Stimulated activated CD8-positive, alpha-beta memory T cell treated with anti-CD3 and anti-CD28 coated beads, Interleukin-12 subunit alpha, Interleukin-12 subunit beta, amount 100 ng/mL, for 1 hour (primary cell): ENCODE results near the gene PLEKHA1.

Source experiments
- DNase-seq: peaks from one replicate; pipeline ENCODE4 v3.0.0-alpha.2; 2020; ENCODE audit warnings: low read depth

The PLEKHA1 gene

DNA sequence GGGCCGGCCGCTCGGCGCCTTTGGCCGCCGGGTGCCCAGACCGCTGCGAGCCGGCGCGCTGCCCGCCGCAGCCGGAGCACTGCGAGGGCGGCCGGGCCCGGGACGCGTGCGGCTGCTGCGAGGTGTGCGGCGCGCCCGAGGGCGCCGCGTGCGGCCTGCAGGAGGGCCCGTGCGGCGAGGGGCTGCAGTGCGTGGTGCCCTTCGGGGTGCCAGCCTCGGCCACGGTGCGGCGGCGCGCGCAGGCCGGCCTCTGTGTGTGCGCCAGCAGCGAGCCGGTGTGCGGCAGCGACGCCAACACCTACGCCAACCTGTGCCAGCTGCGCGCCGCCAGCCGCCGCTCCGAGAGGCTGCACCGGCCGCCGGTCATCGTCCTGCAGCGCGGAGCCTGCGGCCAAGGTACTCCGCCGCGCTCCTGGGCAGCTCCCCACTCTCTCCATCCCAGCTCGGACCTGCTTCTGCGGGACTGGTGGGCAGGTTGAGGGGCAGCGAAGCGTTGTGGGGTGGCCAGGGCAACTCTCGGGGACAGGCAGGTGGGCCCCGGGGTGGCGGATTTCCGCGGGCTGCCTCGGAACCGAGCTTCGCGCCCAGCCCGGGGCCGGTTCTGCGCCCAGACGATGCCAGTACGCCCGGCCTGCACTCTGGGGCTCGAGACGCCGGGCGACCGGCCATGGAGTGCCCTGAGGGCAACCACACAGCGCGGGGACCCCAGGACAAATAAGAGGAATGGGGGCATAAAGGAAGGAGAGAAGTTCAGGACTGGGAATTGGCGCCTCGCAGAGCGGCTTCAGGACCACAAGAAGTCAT is 87.4 kb downstream of the PLEKHA1 start:
- no peak for DNase-seq

DNA sequence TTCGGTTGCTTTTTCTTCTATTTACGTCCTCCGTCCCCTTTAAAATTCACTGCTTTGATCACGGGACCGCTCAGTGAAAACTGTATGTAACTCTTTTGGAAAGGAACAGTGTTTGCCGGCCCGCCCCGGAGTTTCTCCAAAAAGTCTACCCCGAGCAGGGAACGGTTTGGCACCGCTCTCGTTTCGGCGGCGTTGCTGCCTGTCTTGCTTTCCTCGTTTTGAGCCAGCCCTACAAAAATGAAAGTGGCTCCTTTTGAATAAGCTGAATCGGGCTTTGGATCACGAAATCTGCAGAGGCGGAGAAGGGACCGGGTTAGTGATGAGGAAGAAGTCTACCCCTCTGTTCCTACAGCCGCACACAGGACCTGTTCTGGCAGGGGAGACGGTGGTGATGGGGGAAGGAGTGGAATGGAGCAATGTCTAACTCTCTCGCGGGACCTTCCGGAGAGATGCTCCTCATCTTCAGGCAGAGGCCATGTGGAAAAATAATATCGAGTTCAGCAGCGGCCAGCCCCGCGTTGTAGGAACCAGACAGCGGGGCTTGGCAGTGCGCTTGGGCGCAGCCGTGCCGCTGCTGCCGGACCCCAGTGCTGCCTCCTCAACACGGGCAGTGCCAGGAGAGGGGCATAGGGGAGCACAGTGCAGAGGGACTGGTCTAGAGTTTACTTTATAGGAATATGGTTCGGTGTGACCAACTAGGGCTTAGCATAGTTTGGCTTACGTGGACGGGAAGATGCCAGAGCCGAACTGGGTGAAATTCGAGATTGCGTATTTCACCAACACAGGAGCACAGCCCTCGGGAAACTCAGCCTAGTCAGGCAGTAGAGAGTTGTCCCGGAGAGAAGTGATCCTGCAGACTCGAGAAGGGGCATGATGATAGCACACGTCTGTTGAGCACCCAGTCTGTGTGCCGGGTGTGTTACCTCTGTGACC is 88.3 kb downstream of the PLEKHA1 start:
- no peak for DNase-seq

DNA sequence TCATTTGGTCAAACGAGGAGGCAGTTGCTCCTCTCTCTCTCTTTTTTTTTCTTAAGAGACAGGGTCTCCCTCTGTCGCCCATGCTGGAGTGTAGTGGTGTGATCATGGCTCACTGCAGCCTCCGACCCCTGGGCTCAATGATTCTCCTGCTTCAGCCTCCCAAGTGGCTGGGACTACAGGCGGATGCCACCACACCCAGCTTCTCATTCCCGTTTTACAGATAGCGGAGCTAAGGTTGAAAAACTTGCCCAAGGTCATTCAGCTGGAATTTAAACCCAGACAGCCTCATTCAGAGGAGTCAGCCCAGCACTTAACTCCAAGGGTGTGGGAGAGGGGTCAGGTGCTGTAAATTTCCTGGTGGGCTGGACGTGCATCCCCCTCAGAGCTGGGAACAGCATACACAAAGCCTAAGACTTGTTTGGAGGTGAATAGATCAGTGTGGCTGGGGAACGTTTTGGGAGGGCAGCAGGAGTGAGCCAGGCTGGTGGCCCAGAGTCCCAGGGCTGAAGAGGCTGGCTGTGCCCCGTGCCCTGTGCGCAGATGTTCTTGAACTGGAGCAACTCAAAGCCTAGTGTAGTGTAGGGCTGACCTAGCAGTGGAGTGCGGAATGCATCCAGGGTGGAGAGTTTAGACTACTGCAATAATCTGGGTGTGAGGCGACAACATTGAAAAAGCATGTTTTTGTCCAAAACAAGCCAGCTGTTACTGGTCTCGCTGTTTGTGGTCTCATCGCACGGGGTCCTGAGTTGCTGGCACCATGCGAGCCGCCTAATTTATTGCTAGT is 89.2 kb downstream of the PLEKHA1 start:
- DNase-seq = no peak

GRCh38 chr10:122464250-122464510 is 89.7 kb downstream of the PLEKHA1 start:
- no peak for DNase-seq

GRCh38 chr10:122464586-122464985 is 90.1 kb downstream of the PLEKHA1 start:
- no peak for DNase-seq

- DNase-seq = no peak
Observed at GRCh38 chr10:122465401-122466040, 91.0 kb downstream of the PLEKHA1 start.

- no peak for DNase-seq
Observed at GRCh38 chr10:122466951-122467381, 92.5 kb downstream of the PLEKHA1 start.

GRCh38 chr10:122467701-122468100 is 93.2 kb downstream of the PLEKHA1 start:
- no peak for DNase-seq

- DNase-seq = no peak
Observed at GRCh38 chr10:122468307-122468925, 93.9 kb downstream of the PLEKHA1 start.

DNA sequence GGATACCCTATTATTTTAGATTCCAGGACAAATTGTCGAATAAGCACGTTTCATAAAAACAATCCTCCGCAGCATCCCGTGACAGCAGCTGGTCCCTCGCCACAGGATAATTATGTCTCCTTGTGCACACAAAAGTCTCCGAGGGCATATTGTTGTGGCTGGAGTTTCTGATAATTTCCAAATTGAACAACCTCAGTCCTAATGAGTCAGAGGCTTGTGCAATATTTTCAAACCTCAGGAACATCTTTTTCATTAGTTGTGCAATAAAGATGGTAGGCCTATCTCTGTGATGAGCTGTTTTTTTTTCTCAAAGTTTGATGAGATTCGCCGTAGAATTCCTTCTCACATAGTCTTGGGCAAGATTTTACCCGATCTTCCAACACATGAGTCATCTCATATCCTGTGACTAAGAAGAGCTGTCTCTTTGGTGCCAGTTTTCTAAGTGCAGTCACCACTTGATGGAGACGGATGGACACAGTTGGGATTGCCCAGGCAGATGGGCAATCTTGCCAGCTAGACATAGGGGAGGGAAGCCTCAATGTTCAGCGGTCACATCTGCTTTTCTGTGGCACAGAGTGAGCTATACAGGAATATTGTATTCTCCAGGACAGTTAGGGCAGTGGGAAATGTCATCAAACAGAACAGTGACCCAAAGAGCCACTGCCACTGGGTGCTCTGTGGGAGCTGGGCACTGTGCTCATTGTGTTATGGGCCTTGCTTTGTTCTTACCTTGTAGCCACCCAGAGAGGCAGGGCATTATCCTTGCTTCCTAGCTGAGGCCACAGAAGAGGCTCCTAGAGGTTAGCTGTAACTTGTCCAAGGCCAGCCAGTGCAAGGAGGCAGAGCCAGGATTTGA is 94.6 kb downstream of the PLEKHA1 start:
- no peak for DNase-seq

GRCh38 chr10:122469848-122470247 is 95.3 kb downstream of the PLEKHA1 start:
- DNase-seq = no peak

DNA sequence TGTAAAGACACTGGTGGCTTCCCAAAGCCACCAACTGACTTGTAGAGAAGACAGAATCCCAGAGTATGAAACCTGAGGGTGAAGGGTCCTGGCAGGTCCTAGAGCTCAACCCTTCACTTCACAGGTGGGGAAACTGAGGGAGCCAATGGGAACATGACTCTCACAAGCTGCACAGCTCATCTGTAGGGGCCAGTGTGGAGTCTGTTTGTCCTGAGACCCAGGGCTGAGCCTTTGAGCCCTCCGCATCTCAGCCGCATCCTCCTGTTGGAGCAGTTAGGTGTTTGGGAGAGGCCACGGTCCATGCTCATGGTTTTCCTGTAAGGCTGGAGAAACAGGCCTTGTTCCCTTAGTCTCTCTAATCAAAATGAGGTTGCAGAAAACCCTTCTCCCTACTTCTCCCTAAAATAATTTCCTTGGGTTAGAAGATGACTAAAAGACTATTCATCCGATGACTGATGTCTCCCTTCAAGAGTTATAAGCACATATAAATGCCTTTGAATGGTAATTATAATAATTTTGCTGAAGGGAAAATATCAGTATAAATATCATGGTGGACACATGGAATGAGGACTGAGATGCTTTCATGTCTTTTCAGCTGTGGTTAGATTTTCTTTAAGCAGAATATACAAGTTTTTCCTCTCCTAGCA is 97.1 kb downstream of the PLEKHA1 start:
- no peak for DNase-seq

GRCh38 chr10:122473116-122473515 is 98.6 kb downstream of the PLEKHA1 start:
- DNase-seq = no peak

DNA sequence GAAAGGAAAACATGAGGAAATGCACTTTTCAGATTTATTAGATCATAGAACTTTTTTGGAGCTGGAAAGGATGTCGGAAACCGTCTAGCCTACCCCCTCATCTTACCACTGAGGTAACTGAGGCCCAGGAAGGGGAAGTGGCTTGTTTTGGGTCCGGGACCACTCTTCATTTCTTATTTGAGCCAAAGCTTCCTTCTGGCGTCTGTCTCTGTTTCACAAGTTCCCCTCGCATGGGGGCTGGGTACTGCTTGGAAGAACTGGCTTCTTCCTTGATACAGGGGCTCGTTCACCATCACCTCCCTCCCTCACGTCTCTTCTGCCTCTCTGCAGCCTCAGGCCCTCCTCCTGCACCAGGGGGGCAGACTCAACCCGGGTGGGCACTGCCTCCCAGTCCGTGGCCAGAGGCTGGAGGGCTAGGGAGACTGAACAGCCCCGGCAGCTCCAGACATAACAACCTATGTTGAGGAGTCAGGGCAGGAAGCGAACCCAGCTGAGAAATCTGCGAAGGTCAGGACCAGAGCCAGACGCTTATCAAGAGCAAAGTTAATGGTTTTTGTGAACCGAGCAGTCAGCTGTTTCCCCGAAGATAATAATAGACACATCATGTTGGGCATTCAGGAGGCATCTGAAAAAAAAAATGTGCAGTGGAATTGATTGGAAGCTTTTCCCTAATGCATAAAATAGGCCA is 99.8 kb downstream of the PLEKHA1 start:
- DNase-seq = no peak

DNA sequence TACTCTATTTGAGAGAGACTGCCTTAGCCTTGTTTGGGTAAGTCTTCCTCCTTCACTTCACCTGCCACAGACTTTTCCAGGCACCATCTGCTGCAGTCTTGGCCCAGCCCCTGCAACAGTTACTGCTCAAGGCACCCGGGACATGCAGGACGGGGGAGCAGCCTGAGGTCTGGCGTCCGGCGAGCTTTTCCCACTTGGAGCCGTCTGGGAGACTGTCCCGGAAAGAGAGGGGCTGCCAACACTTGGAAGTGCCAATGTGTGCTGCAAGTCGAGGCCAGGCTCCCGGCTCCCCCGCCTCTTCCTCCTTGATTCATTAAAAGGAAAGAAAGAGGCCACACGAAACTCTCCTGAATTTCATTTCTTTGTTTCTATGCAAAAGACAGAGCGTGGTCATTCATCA is 100.6 kb downstream of the PLEKHA1 start:
- no peak for DNase-seq

- DNase-seq = no peak
Observed at GRCh38 chr10:122475591-122476332, 101.3 kb downstream of the PLEKHA1 start.

- no peak for DNase-seq
Observed at GRCh38 chr10:122476333-122476695, 101.8 kb downstream of the PLEKHA1 start.

DNA sequence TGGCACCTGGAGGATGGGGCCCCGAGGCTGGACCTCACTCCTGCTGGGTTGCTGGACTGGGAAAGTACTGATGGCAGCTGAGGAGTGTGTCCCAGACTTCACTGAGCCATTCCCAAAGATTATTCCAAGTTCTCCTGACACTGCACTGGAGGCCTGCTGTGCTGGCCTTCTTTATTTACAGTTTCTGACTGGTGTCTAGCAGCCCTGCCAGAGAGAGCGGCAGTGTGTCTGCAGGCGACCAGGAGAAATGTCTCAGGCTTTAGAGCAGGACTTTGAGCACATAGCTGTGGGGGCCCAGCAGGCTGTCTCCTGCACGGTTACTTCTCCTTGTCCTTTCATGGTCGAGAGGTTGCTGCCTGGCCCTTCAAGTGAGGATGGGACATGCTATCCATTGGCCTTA is 102.9 kb downstream of the PLEKHA1 start:
- DNase-seq = no peak

- no peak for DNase-seq
Observed at GRCh38 chr10:122478971-122479370, 104.5 kb downstream of the PLEKHA1 start.
